Peyer's patch (tissue), 4 donors: ENCODE results near the gene OMA1. TPM values are rescaled to one million over a fixed set of nuclear protein-coding genes. Genes with fewer than 3 reads are reported as not detected.

ENCODE experiments used
- DNase-seq, 3 donors: peaks; one replicate each; pipeline ENCODE4 v3.0.0-alpha.2; 2017 to 2019
- H3K27ac ChIP-seq, 4 donors: fragments of 200-600 bp; sonication (generic); one replicate each; pipeline ENCODE4 v1.5.1; 2016 to 2019
- H3K27me3 ChIP-seq, 2 donors: fragments of 200-600 bp; sonication (generic); one replicate each; pipeline ENCODE4 v1.5.1; 2019
- H3K36me3 ChIP-seq, 3 donors: fragments of 200-600 bp; sonication (generic); one replicate each; pipeline ENCODE4 v1.5.1; 2016 to 2019
- H3K4me1 ChIP-seq, 4 donors: fragments of 200-600 bp; sonication (generic); one replicate each; pipeline ENCODE4 v1.5.1; 2016 to 2019
- H3K4me3 ChIP-seq, 4 donors: fragments of 200-600 bp; sonication (generic); 1 replicate in 3 of 4; 2 replicates in 1 of 4; pipeline ENCODE4 v1.5.1; 2016 to 2019; ENCODE audit warnings: mild to moderate bottlenecking in 1 of 4
- H3K9me3 ChIP-seq, 4 donors: fragments of 200-600 bp; sonication (generic); one replicate each; pipeline ENCODE4 v1.5.1; 2016 to 2019; ENCODE audit warnings: mild to moderate bottlenecking in 1 of 4
- POLR2A ChIP-seq, 2 donors: fragments of 450-650 bp; IDR thresholded peaks; one replicate each; pipeline ENCODE4 v1.5.1; 2017; ENCODE audit warnings: antibody characterized with exemption in 2 of 2, mild to moderate bottlenecking in 2 of 2, moderate library complexity in 2 of 2
- total RNA-seq, 4 donors: library from RNA; depleted of rRNA; stranded (reverse); fragments of >200 nt; gene quantifications; one replicate each; pipeline ENCODE4 v1.1.0, GENCODE V29; 2016
- TF ChIP-seq, protein P1 (sequence below), 6 experiments: fragments of 450-650 bp in 4 of 6; fragments of 200-600 bp in 2 of 6; sonication (generic) in 1 of 6; IDR thresholded peaks; one replicate each; pipeline ENCODE4 v1.5.1; 2017 to 2019; ENCODE audit warnings: antibody characterized with exemption in 6 of 6, mild to moderate bottlenecking in 3 of 6, moderate library complexity in 1 of 6

The OMA1 gene
- total RNA-seq, 4 donors from 2014 or later: 15.5 to 52.8 (median 17.6) TPM

DNA sequence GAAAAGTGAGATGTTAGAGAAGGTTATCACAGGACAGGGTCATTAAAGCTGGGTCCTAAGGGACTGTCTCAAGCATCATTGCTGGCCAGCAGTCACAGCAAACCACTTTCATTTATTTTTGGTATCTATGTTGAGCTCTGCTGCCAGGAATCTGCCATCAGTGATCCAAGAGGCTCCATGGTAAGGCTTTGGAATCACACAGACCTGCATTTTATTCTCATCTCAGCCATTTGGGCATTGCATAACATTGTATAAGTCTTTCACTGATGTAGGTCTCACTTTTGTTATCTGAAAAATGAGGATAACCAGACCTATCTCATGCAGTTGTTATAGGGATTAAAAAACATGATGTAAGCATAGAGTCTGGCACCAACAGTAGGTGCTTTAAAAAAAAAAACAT lies 77.5 kb downstream of the OMA1 start:
- TF ChIP-seq POLR2A (IDR thresholded peaks at IDR 0.05): no peak
- TF ChIP-seq, protein P1, sequence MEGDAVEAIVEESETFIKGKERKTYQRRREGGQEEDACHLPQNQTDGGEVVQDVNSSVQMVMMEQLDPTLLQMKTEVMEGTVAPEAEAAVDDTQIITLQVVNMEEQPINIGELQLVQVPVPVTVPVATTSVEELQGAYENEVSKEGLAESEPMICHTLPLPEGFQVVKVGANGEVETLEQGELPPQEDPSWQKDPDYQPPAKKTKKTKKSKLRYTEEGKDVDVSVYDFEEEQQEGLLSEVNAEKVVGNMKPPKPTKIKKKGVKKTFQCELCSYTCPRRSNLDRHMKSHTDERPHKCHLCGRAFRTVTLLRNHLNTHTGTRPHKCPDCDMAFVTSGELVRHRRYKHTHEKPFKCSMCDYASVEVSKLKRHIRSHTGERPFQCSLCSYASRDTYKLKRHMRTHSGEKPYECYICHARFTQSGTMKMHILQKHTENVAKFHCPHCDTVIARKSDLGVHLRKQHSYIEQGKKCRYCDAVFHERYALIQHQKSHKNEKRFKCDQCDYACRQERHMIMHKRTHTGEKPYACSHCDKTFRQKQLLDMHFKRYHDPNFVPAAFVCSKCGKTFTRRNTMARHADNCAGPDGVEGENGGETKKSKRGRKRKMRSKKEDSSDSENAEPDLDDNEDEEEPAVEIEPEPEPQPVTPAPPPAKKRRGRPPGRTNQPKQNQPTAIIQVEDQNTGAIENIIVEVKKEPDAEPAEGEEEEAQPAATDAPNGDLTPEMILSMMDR (IDR thresholded peaks at IDR 0.05): no peak
- Histone ChIP-seq H3K27ac (no peak overlapping the region), H3K4me1 (no peaks in the 10 kb centered on the region), H3K9me3 (no peaks in the 10 kb centered on the region), H3K27me3 (no peaks in the 10 kb centered on the region), H3K4me3 (no peak overlapping the region), H3K36me3 (no peaks in the 10 kb centered on the region)
- DNase-seq: no peak

DNA sequence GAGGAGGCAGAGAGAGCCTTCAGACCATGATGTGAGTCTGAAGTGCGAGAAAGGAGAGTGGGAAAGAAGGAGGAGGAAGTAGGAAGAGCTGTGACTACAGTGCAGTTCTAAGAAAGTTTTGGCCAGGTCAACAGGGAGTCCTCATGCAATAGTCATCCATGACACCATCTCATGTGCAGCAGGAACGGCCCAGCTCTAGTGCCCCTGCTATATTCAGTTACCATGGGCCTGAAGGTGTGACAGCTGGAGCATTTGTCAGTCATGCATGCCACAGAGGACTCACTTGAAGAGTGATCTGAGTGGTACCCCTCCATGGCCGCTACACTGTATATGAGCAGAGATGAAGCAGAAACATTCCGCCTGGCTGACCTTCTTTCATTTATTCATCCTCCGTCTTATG lies 77.9 kb downstream of the OMA1 start:
- no peak for DNase-seq

DNA sequence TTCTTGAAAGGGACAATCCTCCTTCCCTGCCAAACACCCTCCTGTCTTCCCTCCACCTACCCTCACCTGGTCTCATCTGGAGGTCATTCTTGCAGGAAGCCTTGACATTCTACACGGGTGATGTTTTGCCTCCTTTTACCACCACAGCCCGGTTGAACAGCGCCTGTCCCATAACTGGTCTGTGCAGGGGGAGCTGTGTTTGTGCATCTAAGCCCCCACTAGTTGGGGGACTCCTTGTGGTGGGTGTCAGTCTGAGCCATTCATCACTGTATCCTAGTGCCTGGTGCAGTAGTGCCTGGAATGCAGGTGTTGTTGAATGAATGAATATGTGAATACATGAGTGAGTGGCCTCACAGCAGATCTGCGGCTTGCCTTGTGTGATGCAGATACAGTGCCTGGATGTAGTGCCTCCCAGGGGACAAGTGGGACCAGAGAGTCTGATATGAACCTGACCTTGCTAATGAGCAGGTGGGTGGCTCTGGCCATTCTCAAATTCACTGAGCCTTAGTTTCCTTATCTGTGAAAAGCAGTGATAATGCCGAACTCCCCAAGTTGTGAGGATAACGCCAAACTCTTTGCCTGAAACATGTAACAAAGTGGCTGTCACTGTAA lies 79.8 kb downstream of the OMA1 start:
- no peaks in the 10 kb centered on the region for H3K27me3 ChIP-seq
- H3K36me3 ChIP-seq: no peaks in the 10 kb centered on the region
- TF ChIP-seq, protein P1 (IDR thresholded peaks at IDR 0.05): no peak
- TF ChIP-seq POLR2A (IDR thresholded peaks at IDR 0.05): no peak
- no peaks in the 10 kb centered on the region for H3K9me3 ChIP-seq
- no peak for DNase-seq
- no peaks in the 10 kb centered on the region for H3K4me1 ChIP-seq
- no peak overlapping the region for H3K4me3 ChIP-seq
- H3K27ac ChIP-seq: no peak overlapping the region

More for the DNA sequence above, 77.9 kb downstream of the OMA1 start:
- Histone ChIP-seq H3K4me1 (no peaks in the 10 kb centered on the region), H3K27me3 (no peaks in the 10 kb centered on the region), H3K9me3 (no peaks in the 10 kb centered on the region), H3K36me3 (no peaks in the 10 kb centered on the region), H3K4me3 (no peak overlapping the region), H3K27ac (no peak overlapping the region)
- TF ChIP-seq, protein P1 (IDR thresholded peaks at IDR 0.05): no peak
- TF ChIP-seq POLR2A (IDR thresholded peaks at IDR 0.05): no peak

DNA sequence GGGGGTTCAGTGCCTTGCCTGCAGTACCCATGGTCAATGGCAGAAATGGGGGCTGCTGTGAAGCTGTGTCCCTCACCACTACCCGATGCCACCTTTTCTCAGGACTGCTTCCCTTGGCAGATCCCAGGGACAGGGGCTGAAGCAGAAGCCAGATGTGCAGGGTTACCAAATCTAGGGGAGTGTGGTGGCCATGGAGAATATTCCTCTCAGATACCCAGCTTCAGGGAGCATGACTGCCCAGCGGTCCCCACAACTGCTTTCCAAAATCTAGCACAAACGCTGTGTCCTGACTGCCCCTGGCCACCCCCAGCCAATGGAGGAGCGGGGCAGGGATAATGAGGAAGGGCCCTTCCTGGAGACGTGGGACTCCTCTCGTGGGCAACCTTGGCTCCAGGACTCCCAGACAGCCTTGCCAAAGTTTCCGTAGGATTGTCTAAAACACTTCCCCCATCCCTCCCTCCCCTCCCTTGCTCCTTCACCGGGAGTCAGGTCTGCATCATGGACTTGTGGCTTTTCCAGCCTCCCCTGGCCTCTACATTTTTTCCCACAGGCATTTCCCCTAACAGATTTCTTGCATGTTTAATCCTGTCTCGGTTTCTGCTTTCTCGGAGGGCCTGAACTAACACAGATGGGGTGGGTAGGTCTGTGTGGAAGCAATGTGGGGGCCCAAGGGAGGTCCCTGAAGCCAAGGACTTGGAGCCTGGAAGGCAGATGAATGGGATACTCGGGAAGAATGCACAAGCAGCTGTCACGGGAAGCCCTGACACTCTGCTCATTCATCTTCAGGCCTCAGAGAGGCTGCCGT lies 80.5 kb downstream of the OMA1 start:
- TF ChIP-seq, protein P1 (IDR thresholded peaks at IDR 0.05): no peak
- no peak for TF ChIP-seq POLR2A (IDR thresholded peaks at IDR 0.05)
- Histone ChIP-seq H3K36me3 (no peaks in the 10 kb centered on the region), H3K27me3 (no peaks in the 10 kb centered on the region), H3K4me3 (no peak overlapping the region), H3K9me3 (no peaks in the 10 kb centered on the region), H3K4me1 (no peaks in the 10 kb centered on the region), H3K27ac (no peak overlapping the region)
- no peak for DNase-seq

DNA sequence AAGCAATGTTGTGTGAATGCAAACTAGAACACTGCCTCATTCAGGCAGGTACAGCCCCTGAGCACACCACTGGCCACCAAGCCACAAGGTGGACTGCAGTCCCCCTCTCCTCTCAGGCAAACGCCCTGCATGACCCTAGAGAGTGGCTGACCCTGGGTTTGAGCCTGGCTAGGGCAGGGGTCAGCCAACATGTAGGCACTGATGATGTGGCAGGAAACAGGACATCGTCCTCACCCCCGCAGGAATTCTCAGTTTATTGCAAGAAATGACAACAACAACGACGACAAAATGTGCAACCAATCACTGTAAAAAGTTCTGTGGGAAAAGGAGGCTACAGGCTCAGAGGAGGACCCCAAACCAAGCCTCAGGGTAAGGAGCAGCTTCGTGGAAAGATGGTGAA lies 81.3 kb downstream of the OMA1 start:
- TF ChIP-seq, protein P1 (IDR thresholded peaks at IDR 0.05): no peak
- TF ChIP-seq POLR2A (IDR thresholded peaks at IDR 0.05): no peak
- Histone ChIP-seq H3K4me3 (no peak overlapping the region), H3K36me3 (no peaks in the 10 kb centered on the region), H3K4me1 (no peaks in the 10 kb centered on the region), H3K27me3 (no peaks in the 10 kb centered on the region), H3K9me3 (no peaks in the 10 kb centered on the region), H3K27ac (no peak overlapping the region)
- no peak for DNase-seq
